ENCODE data around the gene NDRG3. TPM values are rescaled to one million over a fixed set of nuclear protein-coding genes. Genes with fewer than 3 reads are reported as not detected.
"Not testable (repeated sequence)": the region's sequence is repeated elsewhere in the genome, so short reads cannot be mapped to it uniquely, and the experiment has no call there.

The NDRG3 gene
- total RNA-seq, 1 donor from 2014 or later: 34.4 TPM

DNA sequence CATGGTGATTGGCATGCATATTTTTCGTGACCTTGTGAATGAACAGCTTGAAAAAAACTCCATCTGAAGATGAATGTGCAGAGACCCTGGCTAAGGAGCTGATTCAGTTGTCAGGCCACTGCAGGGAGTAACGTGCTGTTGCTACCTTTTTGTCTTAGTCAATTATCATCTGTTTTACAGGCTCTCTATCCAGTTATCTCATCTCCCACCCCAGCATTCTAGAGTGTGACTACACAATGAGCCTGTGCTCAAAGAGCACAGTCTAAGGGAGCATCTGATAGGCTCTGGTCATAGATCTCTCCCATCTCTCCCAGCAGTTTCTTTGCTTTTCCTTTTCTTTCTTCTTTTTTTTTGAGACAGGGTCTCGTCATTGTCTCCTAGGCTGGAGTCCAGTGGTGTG is 45.5 kb downstream of the NDRG3 start:
- no peak overlapping the region for H3K4me3 ChIP-seq
- DNase-seq: no peak
- peaks cover 16% of the 10 kb centered on the region for H3K4me1 ChIP-seq
- no peaks in the 10 kb centered on the region for H3K27me3 ChIP-seq (ENCODE audit: low read depth)
- peaks cover 10% of the 10 kb centered on the region for H3K36me3 ChIP-seq
- no peak overlapping the region for H3K27ac ChIP-seq (replicated peaks)
- H3K9me3 ChIP-seq (replicated peaks): no peaks in the 10 kb centered on the region
- intact Hi-C loops (cut with micrococcal nuclease): no loop called here
- TF ChIP-seq, protein P1, sequence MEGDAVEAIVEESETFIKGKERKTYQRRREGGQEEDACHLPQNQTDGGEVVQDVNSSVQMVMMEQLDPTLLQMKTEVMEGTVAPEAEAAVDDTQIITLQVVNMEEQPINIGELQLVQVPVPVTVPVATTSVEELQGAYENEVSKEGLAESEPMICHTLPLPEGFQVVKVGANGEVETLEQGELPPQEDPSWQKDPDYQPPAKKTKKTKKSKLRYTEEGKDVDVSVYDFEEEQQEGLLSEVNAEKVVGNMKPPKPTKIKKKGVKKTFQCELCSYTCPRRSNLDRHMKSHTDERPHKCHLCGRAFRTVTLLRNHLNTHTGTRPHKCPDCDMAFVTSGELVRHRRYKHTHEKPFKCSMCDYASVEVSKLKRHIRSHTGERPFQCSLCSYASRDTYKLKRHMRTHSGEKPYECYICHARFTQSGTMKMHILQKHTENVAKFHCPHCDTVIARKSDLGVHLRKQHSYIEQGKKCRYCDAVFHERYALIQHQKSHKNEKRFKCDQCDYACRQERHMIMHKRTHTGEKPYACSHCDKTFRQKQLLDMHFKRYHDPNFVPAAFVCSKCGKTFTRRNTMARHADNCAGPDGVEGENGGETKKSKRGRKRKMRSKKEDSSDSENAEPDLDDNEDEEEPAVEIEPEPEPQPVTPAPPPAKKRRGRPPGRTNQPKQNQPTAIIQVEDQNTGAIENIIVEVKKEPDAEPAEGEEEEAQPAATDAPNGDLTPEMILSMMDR (IDR thresholded peaks at IDR 0.05; ENCODE audit: borderline replicate concordance): no peak

DNA sequence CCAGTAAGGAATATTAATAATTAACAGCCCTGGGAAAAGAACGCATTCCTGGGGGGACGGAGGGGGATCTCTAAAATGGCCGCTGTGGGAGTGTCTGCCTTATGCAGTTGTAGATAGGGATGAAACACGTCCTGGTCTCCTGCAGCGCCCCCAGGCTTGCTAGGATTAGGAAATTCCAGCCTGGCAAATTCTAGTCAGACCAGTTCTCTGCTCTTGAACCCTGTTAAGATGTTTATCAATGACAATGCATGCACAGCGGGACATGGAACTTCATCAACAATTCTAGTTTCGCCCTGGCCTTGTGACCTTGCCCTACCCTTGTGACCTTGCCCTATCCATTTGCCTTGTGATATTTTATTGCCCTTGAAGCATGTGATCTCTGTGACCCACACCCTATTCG is 50.4 kb downstream of the NDRG3 start:
- H3K27ac ChIP-seq (replicated peaks); intact Hi-C loops (cut with micrococcal nuclease); H3K9me3 ChIP-seq (replicated peaks); H3K4me3 ChIP-seq; DNase-seq; H3K27me3 ChIP-seq (ENCODE audit: low read depth); H3K36me3 ChIP-seq: not testable (repeated sequence)
- peaks cover 16% of the 10 kb centered on the region for H3K4me1 ChIP-seq

DNA sequence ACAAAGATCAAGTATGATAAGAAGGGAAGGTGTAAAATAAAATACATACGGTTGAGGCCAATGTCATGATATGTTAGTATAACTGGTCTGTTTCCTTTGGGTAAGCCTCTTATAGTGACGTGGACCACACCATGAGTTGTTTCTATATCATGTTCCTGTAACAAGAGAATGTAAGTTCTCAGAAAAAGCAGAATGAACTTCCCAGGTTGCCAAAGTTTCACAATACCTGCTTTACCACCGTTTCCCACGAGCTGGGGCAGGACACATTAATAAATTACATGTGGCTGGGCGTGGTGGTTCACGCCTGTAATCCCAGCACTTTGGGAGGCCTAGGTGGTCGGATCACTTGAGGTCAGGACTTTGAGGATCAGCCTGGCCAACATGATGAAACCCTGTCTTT is 57.3 kb downstream of the NDRG3 start:
- peaks cover 26% of the 10 kb centered on the region for H3K4me1 ChIP-seq
- TF ChIP-seq, protein P1 (IDR thresholded peaks at IDR 0.05; ENCODE audit: borderline replicate concordance): no peak
- no peak for DNase-seq
- no peak overlapping the region for H3K27ac ChIP-seq (replicated peaks)
- H3K27me3 ChIP-seq (ENCODE audit: low read depth): no peaks in the 10 kb centered on the region
- peaks cover 47% of the 10 kb centered on the region for H3K36me3 ChIP-seq
- no peak overlapping the region for H3K4me3 ChIP-seq
- H3K9me3 ChIP-seq (replicated peaks): no peaks in the 10 kb centered on the region
- intact Hi-C loops (cut with micrococcal nuclease): no loop called here

DNA sequence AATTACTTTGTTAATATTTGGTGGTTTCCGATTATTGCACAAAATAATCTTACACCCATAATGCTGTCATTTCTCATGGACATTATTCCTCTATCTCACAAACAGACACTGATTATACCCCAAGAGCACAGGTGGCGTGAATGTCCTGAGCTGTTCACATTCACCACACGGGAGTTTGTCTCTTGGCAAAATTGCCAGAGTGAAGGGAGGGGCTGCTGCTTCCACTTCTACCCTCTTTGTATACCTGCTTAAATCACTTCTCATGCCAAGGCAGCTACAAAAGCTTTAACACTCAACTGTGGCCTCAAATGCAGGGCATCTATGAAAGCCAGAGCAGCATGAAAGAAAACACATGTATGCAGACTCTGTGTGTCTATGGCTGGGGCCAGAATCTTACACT is 58.0 kb downstream of the NDRG3 start:
- Histone ChIP-seq H3K9me3 (replicated peaks) (no peaks in the 10 kb centered on the region), H3K4me1 (peaks cover 26% of the 10 kb centered on the region), H3K27ac (replicated peaks) (no peak overlapping the region), H3K4me3 (no peak overlapping the region), H3K27me3 (ENCODE audit: low read depth) (no peaks in the 10 kb centered on the region), H3K36me3 (peaks cover 55% of the 10 kb centered on the region)
- TF ChIP-seq, protein P1 (IDR thresholded peaks at IDR 0.05; ENCODE audit: borderline replicate concordance): no peak
- DNase-seq: no peak
- intact Hi-C loops (cut with micrococcal nuclease): no loop called here

DNA sequence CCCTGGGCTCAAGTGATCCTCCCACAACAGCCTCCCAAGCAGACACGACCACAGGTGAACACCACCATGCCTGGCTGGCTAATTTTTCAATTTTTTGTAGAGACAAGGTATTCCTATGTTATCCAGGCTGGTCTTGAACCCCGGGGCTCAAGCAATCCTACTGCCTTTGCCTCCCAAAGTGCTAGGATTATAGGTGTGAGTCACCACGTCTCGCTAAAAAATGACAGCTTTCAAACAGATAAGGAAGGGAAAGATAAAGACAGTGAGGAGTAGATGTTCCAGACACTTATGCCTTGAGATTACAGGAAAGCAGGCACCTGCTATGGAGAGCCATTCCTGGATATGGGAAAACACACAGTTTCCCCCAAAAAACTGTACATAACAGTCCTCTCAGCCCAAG is 58.9 kb downstream of the NDRG3 start:
- Histone ChIP-seq H3K4me3 (no peak overlapping the region), H3K36me3 (peaks cover 64% of the 10 kb centered on the region), H3K4me1 (peaks cover 26% of the 10 kb centered on the region), H3K27me3 (ENCODE audit: low read depth) (no peaks in the 10 kb centered on the region), H3K27ac (replicated peaks) (no peak overlapping the region), H3K9me3 (replicated peaks) (no peaks in the 10 kb centered on the region)
- TF ChIP-seq, protein P1 (IDR thresholded peaks at IDR 0.05; ENCODE audit: borderline replicate concordance): no peak
- intact Hi-C loops (cut with micrococcal nuclease): no loop called here
- no peak for DNase-seq

DNA sequence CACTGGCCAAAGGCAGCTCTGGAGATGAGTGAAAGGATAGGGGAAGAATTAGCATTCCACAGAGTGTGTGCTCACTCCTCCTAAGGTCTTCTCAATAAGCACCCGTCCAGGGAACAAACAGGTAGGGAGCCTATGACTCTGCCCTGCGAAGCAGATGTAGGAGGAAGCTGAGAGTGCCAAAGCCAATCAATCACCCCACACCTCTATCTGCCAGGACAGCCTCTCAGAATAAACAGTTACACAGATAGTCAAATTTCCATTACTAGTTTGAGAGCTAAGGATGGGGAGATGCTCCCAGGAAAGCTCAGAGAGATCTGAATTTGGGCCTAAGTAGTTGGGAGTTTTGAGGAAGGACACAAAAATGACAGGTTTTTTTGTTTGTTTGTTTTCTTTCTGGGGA is 59.4 kb downstream of the NDRG3 start:
- Histone ChIP-seq H3K36me3 (peaks cover 68% of the 10 kb centered on the region), H3K4me3 (no peak overlapping the region), H3K4me1 (peaks cover 26% of the 10 kb centered on the region), H3K9me3 (replicated peaks) (no peaks in the 10 kb centered on the region), H3K27ac (replicated peaks) (no peak overlapping the region), H3K27me3 (ENCODE audit: low read depth) (no peaks in the 10 kb centered on the region)
- TF ChIP-seq, protein P1 (IDR thresholded peaks at IDR 0.05; ENCODE audit: borderline replicate concordance): no peak
- DNase-seq: no peak
- intact Hi-C loops (cut with micrococcal nuclease): no loop called here

All from left ventricle myocardium inferior (tissue), 1 donor.